Measurements from ENCODE around the gene SLC2A5.
A peak's percentile ranks its signal among the peaks of the same experiment; 100 is the strongest.

SLC2A5 gene

DNA sequence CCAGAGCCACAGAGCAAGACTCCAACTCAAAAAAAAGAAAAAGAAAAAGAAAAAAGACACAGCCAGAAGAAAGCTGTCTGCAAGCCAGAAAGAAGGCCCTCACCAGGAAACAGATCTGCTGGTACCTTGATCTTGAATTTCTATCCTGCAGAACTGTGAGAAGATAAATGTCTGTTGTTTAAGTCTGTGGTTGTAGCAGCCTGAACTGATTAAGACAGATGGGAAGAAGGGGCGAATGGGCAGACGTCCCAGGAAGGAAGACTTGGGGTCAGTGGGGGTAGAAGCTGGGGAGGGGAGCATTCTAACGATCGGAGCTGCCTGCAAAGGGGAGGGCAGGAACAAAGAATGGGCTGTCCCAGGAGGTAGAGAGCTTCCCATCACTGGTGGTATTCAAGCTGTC is 49.5 kb downstream of the SLC2A5 start:
- no CpG with 5 or more reads among the region's 4 CpGs for WGBS (ENCODE audit: extremely low coverage, insufficient coverage, insufficient read length)
- H4K8ac ChIP-seq (ENCODE audit: low read depth, low read length): no peak overlapping the region
- no peak overlapping the region for H3K9ac ChIP-seq (ENCODE audit: low read length)

DNA sequence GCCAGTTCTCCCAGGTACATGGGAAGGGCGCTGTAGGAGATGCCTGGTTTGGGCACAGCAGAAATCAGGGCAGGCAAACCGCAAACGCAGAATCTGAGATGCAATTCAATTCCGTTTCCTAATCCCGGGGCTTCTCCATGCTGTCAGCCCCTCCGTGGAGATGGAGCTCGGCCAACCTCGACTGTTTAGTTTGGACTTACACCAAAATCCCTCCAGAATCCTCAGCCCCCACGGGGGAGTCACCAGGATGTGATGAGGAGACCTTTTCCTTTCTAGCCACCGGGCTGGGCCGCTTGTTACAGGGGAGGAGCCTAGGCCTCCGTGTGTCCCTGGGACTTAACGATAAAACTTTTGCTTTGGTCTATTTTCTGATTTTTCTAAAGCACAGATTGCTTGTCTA is 51.1 kb downstream of the SLC2A5 start:
- Histone ChIP-seq H2AK5ac (ENCODE audit: low read length) (no peak overlapping the region), H3K27me3 (ENCODE audit: insufficient read depth, low read length) (no peaks in the 10 kb centered on the region), H3K4me3 (ENCODE audit: low read depth, low read length) (no peak overlapping the region), H4K12ac (ENCODE audit: low read depth, low read length) (no peak overlapping the region), H3K4me2 (ENCODE audit: low read length) (no peak overlapping the region), H3K23ac (ENCODE audit: low read length) (no peak overlapping the region), H3K9ac (ENCODE audit: low read length) (no peak overlapping the region), H4K91ac (ENCODE audit: low read depth, low read length) (no peak overlapping the region), H3K36me3 (ENCODE audit: control insufficient read depth in 1 of 2, insufficient read depth in 2 of 2, low read length in 2 of 2) (no peaks in the 10 kb centered on the region), H4K8ac (ENCODE audit: low read depth, low read length) (no peak overlapping the region), H3K79me2 (ENCODE audit: control insufficient read depth, insufficient read depth, low read length, poor library complexity) (no peaks in the 10 kb centered on the region), H3K9me3 (ENCODE audit: insufficient read depth, low read depth, low read length) (no peaks in the 10 kb centered on the region), H2BK12ac (ENCODE audit: low read length) (no peak overlapping the region), H3K4me1 (ENCODE audit: control insufficient read depth in 1 of 2, insufficient read depth in 2 of 2, low read length in 2 of 2) (no peaks in the 10 kb centered on the region), H2BK120ac (ENCODE audit: insufficient read depth, low read length, poor library complexity) (no peak overlapping the region), H2BK5ac (ENCODE audit: low read depth, low read length, poor library complexity) (no peak overlapping the region), H3K14ac (ENCODE audit: low read length) (no peak overlapping the region), H2AFZ (ENCODE audit: insufficient read depth, low read length, poor library complexity) (no peak overlapping the region), H3K18ac (ENCODE audit: low read length) (no peak overlapping the region), H3K4ac (ENCODE audit: low read depth, low read length) (no peak overlapping the region), H3K27ac (ENCODE audit: low read depth, low read length) (no peak overlapping the region), H3K79me1 (ENCODE audit: low read length) (no peaks in the 10 kb centered on the region)
- WGBS (ENCODE audit: extremely low coverage, insufficient coverage, insufficient read length): no CpG with 5 or more reads among the region's 13 CpGs
- no peak for DNase-seq

More for the DNA sequence above, 49.5 kb downstream of the SLC2A5 start:
- Histone ChIP-seq H3K4ac (ENCODE audit: low read depth, low read length) (no peak overlapping the region), H2AK5ac (ENCODE audit: low read length) (no peak overlapping the region), H3K18ac (ENCODE audit: low read length) (no peak overlapping the region), H2AFZ (ENCODE audit: insufficient read depth, low read length, poor library complexity) (no peak overlapping the region), H2BK12ac (ENCODE audit: low read length) (no peak overlapping the region), H3K9me3 (ENCODE audit: insufficient read depth, low read depth, low read length) (peaks cover 2% of the 10 kb centered on the region), H3K23ac (ENCODE audit: low read length) (no peak overlapping the region), H2BK5ac (ENCODE audit: low read depth, low read length, poor library complexity) (no peak overlapping the region), H3K27me3 (ENCODE audit: insufficient read depth, low read length) (no peaks in the 10 kb centered on the region), H3K4me1 (ENCODE audit: control insufficient read depth in 1 of 2, insufficient read depth in 2 of 2, low read length in 2 of 2) (no peaks in the 10 kb centered on the region), H3K27ac (ENCODE audit: low read depth, low read length) (no peak overlapping the region), H3K4me2 (ENCODE audit: low read length) (no peak overlapping the region), H3K79me1 (ENCODE audit: low read length) (no peaks in the 10 kb centered on the region), H3K79me2 (ENCODE audit: control insufficient read depth, insufficient read depth, low read length, poor library complexity) (no peaks in the 10 kb centered on the region), H4K91ac (ENCODE audit: low read depth, low read length) (no peak overlapping the region), H3K14ac (ENCODE audit: low read length) (no peak overlapping the region), H3K4me3 (ENCODE audit: low read depth, low read length) (no peak overlapping the region), H4K12ac (ENCODE audit: low read depth, low read length) (no peak overlapping the region), H2BK120ac (ENCODE audit: insufficient read depth, low read length, poor library complexity) (no peak overlapping the region), H3K36me3 (ENCODE audit: control insufficient read depth in 1 of 2, insufficient read depth in 2 of 2, low read length in 2 of 2) (no peaks in the 10 kb centered on the region)
- DNase-seq: peak in 1 of 2 donors; percentile 11

DNA sequence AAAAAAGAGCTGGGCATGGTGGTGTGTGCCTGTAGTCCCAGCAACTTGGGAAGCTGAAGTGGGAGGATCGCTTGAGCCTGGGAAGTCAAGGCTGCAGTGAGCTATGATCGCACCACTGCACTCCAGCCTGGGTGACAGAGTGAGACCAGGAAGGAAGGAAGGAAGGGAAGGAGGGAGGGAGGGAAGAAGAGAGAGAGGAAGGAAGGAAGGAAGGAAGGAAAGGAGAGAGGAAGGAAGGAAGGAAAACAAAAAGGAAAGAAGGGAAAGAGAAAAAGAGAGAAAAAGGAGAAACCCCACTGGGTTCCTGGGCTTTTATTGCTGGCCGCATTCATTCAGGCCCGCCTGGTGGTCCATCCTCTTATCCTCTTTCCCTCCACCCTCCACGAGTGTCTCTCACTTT is 53.0 kb downstream of the SLC2A5 start:
- Histone ChIP-seq H4K12ac (ENCODE audit: low read depth, low read length) (no peak overlapping the region), H2BK5ac (ENCODE audit: low read depth, low read length, poor library complexity) (no peak overlapping the region), H3K4me2 (ENCODE audit: low read length) (no peak overlapping the region), H3K36me3 (ENCODE audit: control insufficient read depth in 1 of 2, insufficient read depth in 2 of 2, low read length in 2 of 2) (no peaks in the 10 kb centered on the region), H3K4ac (ENCODE audit: low read depth, low read length) (no peak overlapping the region), H3K23ac (ENCODE audit: low read length) (no peak overlapping the region), H3K9ac (ENCODE audit: low read length) (no peak overlapping the region), H3K14ac (ENCODE audit: low read length) (no peak overlapping the region), H3K9me3 (ENCODE audit: insufficient read depth, low read depth, low read length) (no peaks in the 10 kb centered on the region), H3K27ac (ENCODE audit: low read depth, low read length) (no peak overlapping the region), H3K18ac (ENCODE audit: low read length) (no peak overlapping the region), H2BK120ac (ENCODE audit: insufficient read depth, low read length, poor library complexity) (no peak overlapping the region), H4K91ac (ENCODE audit: low read depth, low read length) (no peak overlapping the region), H2AK5ac (ENCODE audit: low read length) (no peak overlapping the region), H3K79me1 (ENCODE audit: low read length) (no peaks in the 10 kb centered on the region), H2AFZ (ENCODE audit: insufficient read depth, low read length, poor library complexity) (no peak overlapping the region), H3K27me3 (ENCODE audit: insufficient read depth, low read length) (no peaks in the 10 kb centered on the region), H3K4me3 (ENCODE audit: low read depth, low read length) (no peak overlapping the region), H3K79me2 (ENCODE audit: control insufficient read depth, insufficient read depth, low read length, poor library complexity) (no peaks in the 10 kb centered on the region), H2BK12ac (ENCODE audit: low read length) (no peak overlapping the region), H4K8ac (ENCODE audit: low read depth, low read length) (no peak overlapping the region), H3K4me1 (ENCODE audit: control insufficient read depth in 1 of 2, insufficient read depth in 2 of 2, low read length in 2 of 2) (no peaks in the 10 kb centered on the region)
- no peak for DNase-seq
- WGBS (ENCODE audit: extremely low coverage, insufficient coverage, insufficient read length): no CpG with 5 or more reads among the region's 5 CpGs

DNA sequence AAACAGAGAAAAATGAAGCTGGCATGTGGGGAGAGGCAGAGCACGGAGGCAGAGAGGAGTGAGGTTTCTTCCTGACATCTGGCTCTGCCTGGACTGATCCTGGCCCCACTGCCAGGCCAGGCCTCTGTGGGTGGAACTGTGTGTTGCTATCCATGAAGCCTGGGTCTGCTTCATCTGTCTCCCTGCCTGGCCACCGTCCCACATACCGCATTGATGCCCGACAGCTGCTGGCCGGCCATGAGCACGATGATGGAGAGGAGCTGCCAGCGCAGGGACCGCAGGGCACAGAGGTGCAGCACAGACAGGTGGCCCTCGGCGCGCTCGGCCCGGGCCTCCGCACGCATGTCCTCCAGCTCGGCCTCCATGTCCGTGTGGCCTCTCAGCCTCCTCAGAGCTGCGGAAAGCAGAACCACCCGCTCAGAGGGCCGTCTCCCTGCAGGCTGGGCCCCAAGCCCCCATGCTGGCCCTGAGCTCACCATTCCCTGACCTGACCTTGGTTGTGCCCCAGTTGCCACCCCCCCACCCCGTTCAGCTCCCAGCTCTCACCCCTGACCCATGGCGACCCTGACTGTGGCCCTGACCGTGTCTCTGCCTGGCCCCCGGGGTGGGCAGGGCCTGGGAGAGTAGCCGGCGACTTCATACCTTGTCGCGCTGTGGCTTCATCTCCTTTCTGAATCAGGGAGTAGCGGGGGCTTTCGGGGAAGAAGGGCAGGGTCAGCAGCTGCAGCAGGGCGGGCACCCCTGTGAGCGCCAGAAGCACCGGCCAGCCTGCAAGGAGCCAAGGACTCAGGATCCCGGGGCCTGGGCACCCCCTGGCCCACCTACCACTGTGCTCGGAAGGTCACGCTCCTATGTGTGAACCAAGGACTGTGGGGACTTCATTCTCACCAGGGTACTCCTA is 54.7 kb downstream of the SLC2A5 start:
- Histone ChIP-seq H3K4ac (ENCODE audit: low read depth, low read length) (no peak overlapping the region), H3K79me1 (ENCODE audit: low read length) (no peaks in the 10 kb centered on the region), H3K9ac (ENCODE audit: low read length) (no peak overlapping the region), H2AK5ac (ENCODE audit: low read length) (no peak overlapping the region), H4K12ac (ENCODE audit: low read depth, low read length) (no peak overlapping the region), H3K4me1 (ENCODE audit: control insufficient read depth in 1 of 2, insufficient read depth in 2 of 2, low read length in 2 of 2) (no peaks in the 10 kb centered on the region), H2BK12ac (ENCODE audit: low read length) (no peak overlapping the region), H2BK120ac (ENCODE audit: insufficient read depth, low read length, poor library complexity) (no peak overlapping the region), H2BK5ac (ENCODE audit: low read depth, low read length, poor library complexity) (no peak overlapping the region), H3K79me2 (ENCODE audit: control insufficient read depth, insufficient read depth, low read length, poor library complexity) (no peaks in the 10 kb centered on the region), H3K4me2 (ENCODE audit: low read length) (no peak overlapping the region), H3K18ac (ENCODE audit: low read length) (no peak overlapping the region), H4K8ac (ENCODE audit: low read depth, low read length) (no peak overlapping the region), H3K23ac (ENCODE audit: low read length) (no peak overlapping the region), H3K14ac (ENCODE audit: low read length) (no peak overlapping the region), H4K91ac (ENCODE audit: low read depth, low read length) (no peak overlapping the region), H2AFZ (ENCODE audit: insufficient read depth, low read length, poor library complexity) (no peak overlapping the region), H3K27me3 (ENCODE audit: insufficient read depth, low read length) (no peaks in the 10 kb centered on the region), H3K36me3 (ENCODE audit: control insufficient read depth in 1 of 2, insufficient read depth in 2 of 2, low read length in 2 of 2) (no peaks in the 10 kb centered on the region), H3K9me3 (ENCODE audit: insufficient read depth, low read depth, low read length) (no peaks in the 10 kb centered on the region), H3K27ac (ENCODE audit: low read depth, low read length) (no peak overlapping the region), H3K4me3 (ENCODE audit: low read depth, low read length) (no peak overlapping the region)
- WGBS (ENCODE audit: extremely low coverage, insufficient coverage, insufficient read length): no CpG with 5 or more reads among the region's 36 CpGs
- DNase-seq: no peak
